HG03439 (cell line): ENCODE results near the gene CSRP1.
"Not testable (repeated sequence)": the region's sequence is repeated elsewhere in the genome, so short reads cannot be mapped to it uniquely, and the experiment has no call there.

ENCODE experiments used
- ATAC-seq: cut with Tn5 transposase; IDR thresholded peaks from one replicate; pipeline ENCODE4 v1.9.1; 2021; ENCODE audit warnings: mild to moderate bottlenecking, moderate library complexity; ENCODE audit not compliant: unreplicated experiment

Gene CSRP1

GRCh38 chr1:201497935-201498509, 8.9 kb downstream of the CSRP1 start:
- ATAC-seq: no peak

DNA sequence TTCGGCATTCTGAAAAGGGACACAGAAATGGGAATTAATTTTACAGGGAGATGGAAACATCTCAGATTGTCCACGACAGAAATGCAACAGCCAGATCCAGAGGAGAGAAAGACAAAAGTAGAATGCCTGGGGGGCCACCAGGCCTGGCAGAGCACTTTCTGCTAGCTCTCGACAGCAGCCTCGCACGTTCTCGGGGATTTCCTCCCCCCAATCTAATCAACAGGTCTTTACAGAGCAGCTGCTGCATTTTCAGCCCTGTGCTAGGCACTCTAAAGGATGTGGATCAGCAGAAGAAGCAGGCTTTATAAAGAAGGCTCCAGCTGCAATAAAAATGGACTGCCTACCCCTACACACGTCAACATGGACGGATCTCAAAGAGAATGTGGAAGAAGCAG, 10.6 kb downstream of the CSRP1 start:
- no peak for ATAC-seq

- ATAC-seq: no peak
Measured at GRCh38 chr1:201495551-201496295, 11.2 kb downstream of the CSRP1 start.

- no peak for ATAC-seq
Measured at GRCh38 chr1:201493757-201494617, 12.9 kb downstream of the CSRP1 start.

DNA sequence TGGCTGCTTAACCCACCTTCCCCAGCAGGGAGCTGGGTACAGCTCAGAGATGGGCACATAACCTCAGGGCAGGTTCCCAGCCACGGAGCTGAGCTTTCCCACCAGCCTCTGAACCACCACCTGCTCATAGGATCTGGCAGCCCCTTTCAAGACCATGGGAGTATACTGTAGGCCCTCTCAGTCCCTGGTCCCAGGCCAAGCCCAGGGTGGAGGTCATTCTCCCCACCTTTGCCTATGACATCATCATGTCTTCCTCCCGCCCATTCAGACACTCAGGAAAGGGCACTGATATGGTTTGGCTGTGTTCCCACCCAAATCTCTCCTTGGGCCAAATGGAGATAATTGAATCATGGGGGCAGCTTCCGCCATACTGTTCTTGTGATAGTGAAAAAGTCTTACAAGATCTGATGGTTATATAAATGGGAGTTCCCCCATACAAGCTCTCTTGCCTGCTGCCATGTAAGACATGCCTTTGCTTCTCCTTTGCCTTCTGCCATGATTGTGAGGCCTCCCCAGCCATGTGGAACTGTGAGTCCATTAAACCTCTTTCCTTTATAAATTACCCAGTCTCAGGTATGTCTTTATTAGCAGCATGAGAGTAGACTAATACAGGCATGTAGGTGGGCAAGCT, 13.8 kb downstream of the CSRP1 start:
- not testable (repeated sequence) for ATAC-seq

DNA sequence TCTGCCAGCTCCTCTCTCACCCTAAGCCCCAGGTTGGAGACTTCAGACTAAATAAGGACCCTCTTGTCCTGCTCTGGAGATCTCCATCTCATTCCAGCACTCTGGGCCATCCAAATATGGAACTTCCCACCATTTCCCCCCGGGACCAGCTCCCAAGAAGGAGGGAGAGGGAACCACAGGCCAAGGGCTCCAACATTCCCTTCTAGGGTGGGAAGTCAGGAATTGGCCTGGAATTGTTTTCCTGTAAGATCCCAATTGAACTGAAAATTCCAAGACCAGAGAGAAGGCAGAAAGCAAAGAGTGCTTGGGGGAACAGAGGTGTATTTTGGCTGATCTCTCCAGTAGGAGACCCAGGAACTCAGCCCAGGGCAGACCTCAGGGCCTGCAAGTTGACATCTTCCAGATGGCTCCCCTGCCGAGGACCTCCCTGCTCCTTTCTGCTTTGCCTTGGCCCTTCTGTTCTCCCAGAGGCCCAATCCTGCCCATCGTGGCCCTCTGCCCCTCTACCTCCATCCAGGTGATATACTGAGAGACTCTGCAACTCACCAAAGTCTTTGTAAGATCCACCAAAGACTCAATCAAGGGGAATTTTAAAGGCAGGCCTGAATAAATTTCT, 14.9 kb downstream of the CSRP1 start:
- no peak for ATAC-seq

- ATAC-seq: no peak
Measured at GRCh38 chr1:201490708-201491131, 16.2 kb downstream of the CSRP1 start.

GRCh38 chr1:201489643-201490261, 17.2 kb downstream of the CSRP1 start:
- ATAC-seq: no peak

DNA sequence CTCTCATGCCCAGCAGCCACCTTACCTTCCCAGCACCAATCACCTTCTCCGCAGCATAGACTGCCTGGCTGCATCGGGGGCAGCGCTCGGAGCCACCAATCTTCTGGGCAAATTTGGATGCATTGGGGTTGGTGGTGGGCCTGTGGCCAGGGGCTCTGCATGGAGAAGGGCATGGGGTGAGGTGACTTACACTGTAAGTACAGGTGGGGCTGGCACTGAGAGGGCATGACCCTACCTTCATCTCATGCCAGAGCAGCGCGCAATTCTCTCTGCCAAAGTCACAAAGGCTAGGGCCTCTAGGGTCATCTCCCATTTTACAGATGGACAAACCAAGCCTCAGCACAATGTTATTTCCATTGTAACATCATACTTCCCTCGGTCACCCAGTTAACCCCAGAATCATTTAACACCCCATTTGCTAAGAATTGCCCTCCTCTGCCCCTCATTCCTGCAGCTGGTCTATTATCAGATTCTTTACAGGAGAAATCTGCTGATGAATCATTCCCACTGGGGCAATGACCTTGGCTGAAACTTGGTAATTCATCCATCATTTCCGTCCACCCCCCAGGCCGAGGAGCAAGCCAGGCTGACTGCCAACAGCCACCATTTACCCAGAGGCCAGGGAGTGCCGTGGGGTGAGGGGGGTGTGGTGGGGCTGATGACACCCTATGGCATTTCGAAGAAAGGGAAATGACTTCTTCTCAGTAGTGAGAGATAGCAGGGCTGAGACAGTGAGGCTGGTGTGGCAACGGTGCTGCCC, 17.9 kb downstream of the CSRP1 start:
- ATAC-seq: no peak

GRCh38 chr1:201487742-201488141, 19.2 kb downstream of the CSRP1 start:
- no peak for ATAC-seq

GRCh38 chr1:201486187-201486586, 20.7 kb downstream of the CSRP1 start:
- ATAC-seq: no peak

GRCh38 chr1:201485184-201485774, 21.6 kb downstream of the CSRP1 start:
- ATAC-seq: no peak

DNA sequence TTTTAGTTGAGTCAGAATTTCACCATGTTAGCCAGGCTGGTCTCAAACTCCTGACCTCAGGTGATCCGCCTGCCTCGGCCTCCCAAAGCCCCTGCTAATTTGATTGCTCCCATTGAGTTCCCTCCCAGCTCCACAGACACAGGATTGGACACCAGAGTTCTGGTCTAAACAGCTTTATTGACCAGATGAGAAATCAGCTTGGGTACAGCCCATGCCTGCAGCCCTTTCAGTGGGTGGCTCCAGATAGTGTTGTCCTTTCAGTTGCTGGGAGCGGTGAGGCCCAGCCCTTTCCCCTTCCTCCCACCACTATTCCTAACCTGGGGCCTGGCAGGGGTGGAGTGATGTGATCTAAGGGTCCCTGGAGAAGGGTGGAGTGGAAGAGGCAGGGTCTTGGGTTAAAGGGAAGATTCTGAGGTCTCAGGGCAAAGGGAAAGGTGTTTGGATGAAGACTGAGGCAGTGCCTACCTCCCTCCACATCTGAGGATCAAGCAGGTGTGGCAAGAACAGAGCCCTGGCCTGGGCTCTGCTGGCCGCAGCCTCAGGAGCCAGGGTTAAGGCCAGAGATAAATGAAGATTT, 23.5 kb downstream of the CSRP1 start:
- no peak for ATAC-seq

- ATAC-seq: no peak
Measured at GRCh38 chr1:201482755-201483154, 24.2 kb downstream of the CSRP1 start.

GRCh38 chr1:201481761-201482493, 25.0 kb downstream of the CSRP1 start:
- ATAC-seq: peak; percentile 73

GRCh38 chr1:201481004-201481380, 25.9 kb downstream of the CSRP1 start:
- no peak for ATAC-seq

DNA sequence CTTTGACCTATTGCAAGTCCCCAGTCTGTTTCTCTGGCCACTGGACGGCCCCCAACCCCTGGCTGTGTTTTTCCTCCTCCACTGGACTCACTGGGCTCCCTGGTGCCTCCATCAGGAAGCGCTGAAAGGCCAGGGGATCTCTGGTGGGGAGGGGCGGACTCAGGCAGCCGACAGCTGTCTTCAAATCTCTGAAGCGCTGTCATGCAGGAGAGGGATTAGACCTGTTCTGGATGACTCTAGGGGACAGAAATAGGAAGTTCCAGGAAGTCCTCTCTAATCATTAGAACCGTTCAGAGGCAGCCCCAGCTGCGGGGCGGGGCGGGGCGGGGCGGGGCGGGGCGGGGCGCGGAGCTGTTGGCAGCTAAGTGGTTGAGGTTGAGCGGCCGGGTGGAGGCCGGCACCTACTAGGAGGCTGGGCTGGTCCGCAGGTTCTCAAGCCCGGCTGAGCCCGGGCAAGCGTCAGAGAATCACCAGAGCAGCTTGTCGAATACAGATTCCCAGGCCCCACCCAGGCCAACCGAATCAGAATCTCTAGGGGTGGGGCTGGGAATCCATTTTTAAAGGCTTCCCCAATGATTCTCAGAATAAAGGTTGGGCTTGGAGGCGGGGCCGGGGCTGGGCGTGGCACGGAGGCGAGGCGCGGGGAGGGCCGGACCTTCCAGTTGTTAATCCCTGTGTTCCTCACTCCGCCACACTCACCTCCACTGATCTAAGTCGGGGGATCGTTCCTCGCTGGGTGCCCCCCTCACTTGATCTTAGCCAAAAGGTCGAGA, 26.5 kb downstream of the CSRP1 start:
- ATAC-seq: peak; percentile 45
